ENCODE data around the gene PIK3IP1.

DNA sequence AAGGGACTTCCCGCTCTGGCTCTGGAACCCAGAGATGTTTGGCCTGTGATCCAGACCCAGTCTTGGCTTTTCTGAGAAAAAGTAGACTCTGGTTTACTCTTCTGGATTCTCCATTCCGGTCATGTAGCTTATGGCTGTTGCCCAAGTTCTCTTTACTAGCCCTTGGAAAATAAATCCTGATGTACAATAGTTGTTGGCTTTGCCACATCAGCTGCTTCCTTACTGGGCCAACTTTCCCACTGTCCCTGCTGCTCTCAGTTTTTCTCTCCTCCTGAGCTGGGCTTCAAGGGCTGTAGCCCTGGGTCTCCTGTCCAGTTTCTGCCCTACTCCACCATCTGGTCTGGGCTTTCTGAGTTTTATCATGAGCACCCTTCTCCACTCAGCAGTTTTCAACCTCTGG, 41.4 kb upstream of the PIK3IP1 start:
- TF ChIP-seq, protein P1, sequence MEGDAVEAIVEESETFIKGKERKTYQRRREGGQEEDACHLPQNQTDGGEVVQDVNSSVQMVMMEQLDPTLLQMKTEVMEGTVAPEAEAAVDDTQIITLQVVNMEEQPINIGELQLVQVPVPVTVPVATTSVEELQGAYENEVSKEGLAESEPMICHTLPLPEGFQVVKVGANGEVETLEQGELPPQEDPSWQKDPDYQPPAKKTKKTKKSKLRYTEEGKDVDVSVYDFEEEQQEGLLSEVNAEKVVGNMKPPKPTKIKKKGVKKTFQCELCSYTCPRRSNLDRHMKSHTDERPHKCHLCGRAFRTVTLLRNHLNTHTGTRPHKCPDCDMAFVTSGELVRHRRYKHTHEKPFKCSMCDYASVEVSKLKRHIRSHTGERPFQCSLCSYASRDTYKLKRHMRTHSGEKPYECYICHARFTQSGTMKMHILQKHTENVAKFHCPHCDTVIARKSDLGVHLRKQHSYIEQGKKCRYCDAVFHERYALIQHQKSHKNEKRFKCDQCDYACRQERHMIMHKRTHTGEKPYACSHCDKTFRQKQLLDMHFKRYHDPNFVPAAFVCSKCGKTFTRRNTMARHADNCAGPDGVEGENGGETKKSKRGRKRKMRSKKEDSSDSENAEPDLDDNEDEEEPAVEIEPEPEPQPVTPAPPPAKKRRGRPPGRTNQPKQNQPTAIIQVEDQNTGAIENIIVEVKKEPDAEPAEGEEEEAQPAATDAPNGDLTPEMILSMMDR (IDR thresholded peaks at IDR 0.05) = no peak
- TF ChIP-seq POLR2A (IDR thresholded peaks at IDR 0.05) (no peak), POLR2AphosphoS5 (IDR thresholded peaks at IDR 0.05) (no peak), EP300 (IDR thresholded peaks at IDR 0.05) (no peak)
